Neural cell (in vitro differentiated cells): ENCODE results near the gene EXD2. TPM values are rescaled to one million over a fixed set of nuclear protein-coding genes. Genes with fewer than 3 reads are reported as not detected.

Experiments
- H2AFZ ChIP-seq: fragments of 200-600, 300-800 bp; sonication (generic), shearing (Covaris generic); 2 replicates; pipeline ENCODE4 v1.6.0; 2014; ENCODE audit warnings: low read depth, mild to moderate bottlenecking, antibody characterized with exemption, low read length, moderate library complexity
- H3F3A ChIP-seq: fragments of 200-600 bp; shearing (Covaris generic); 2 replicates; pipeline ENCODE4 v1.6.1; 2016; ENCODE audit warnings: mild to moderate bottlenecking, moderate library complexity, mixed read lengths, antibody characterized with exemption, low read length; ENCODE audit not compliant: insufficient read depth, poor library complexity, severe bottlenecking
- H3K27ac ChIP-seq: fragments of 200-600, 300-800 bp; sonication (generic), shearing (Covaris generic); 2 replicates; pipeline ENCODE4 v1.5.1; 2014; ENCODE audit warnings: mild to moderate bottlenecking, low read length, moderate library complexity
- H3K27me3 ChIP-seq: fragments of 300-800, 200-600 bp; sonication (generic), shearing (Covaris generic); 2 replicates; pipeline ENCODE4 v1.6.0; 2014; ENCODE audit warnings: mild to moderate bottlenecking, low read depth, low read length, moderate library complexity; ENCODE audit not compliant: insufficient read depth
- H3K36me3 ChIP-seq: fragments of 300-800, 200-600 bp; sonication (generic), shearing (Covaris generic); 2 replicates; pipeline ENCODE4 v1.5.1; 2014; ENCODE audit warnings: mild to moderate bottlenecking, antibody characterized with exemption, low read length, moderate library complexity; ENCODE audit not compliant: insufficient read depth
- H3K4me2 ChIP-seq: fragments of 300-800, 200-600 bp; sonication (generic), shearing (Covaris generic); 2 replicates; pipeline ENCODE4 v1.6.0; 2014; ENCODE audit warnings: mild to moderate bottlenecking, low read length
- H3K4me3 ChIP-seq: fragments of 300-800, 200-600 bp; sonication (generic), shearing (Covaris generic); 2 replicates; pipeline ENCODE4 v1.5.1; 2014; ENCODE audit warnings: mild to moderate bottlenecking, low read length, moderate library complexity
- H3K79me2 ChIP-seq: fragments of 200-600 bp; shearing (Covaris generic); replicated peaks from 2 replicates; pipeline ENCODE4 v1.6.0; 2014; ENCODE audit warnings: mild to moderate bottlenecking, low read length, moderate library complexity; ENCODE audit not compliant: insufficient read depth
- H3K9ac ChIP-seq: fragments of 300-800, 200-600 bp; sonication (generic), shearing (Covaris generic); 2 replicates; pipeline ENCODE4 v1.6.1; 2016; ENCODE audit warnings: mild to moderate bottlenecking, low read length, mixed read lengths
- H3K9me2 ChIP-seq: fragments of 200-600 bp; shearing (Covaris generic); 2 replicates; pipeline ENCODE4 v1.6.1; 2016; ENCODE audit warnings: mild to moderate bottlenecking, low read length, mixed read lengths; ENCODE audit not compliant: insufficient read depth
- H3K9me3 ChIP-seq: fragments of 200-600, 300-800 bp; sonication (generic), shearing (Covaris generic); 2 replicates; pipeline ENCODE4 v1.6.1; 2016; ENCODE audit warnings: mild to moderate bottlenecking, mixed run types, low read length, moderate library complexity, mixed read lengths
- H4K20me1 ChIP-seq: fragments of 200-600 bp; shearing (Covaris generic); 2 replicates; pipeline ENCODE4 v1.6.1; 2016; ENCODE audit warnings: mild to moderate bottlenecking, mixed run types; ENCODE audit not compliant: insufficient read depth
- EP300 ChIP-seq: fragments of 450-650 bp; conservative IDR thresholded peaks from 2 replicates; pipeline ENCODE4 v1.6.1; 2014; ENCODE audit warnings: antibody characterized with exemption, mild to moderate bottlenecking, moderate library complexity; ENCODE audit not compliant: poor library complexity, severe bottlenecking
- EZH2 ChIP-seq: fragments of 200-600, 300-800 bp; shearing (Covaris generic), sonication (generic); IDR thresholded peaks from 2 replicates; pipeline ENCODE4 v1.6.1; 2014; ENCODE audit warnings: antibody characterized with exemption, low read length, borderline replicate concordance, mild to moderate bottlenecking; ENCODE audit not compliant: insufficient read depth, poor library complexity, severe bottlenecking
- MXI1 ChIP-seq: fragments of 450-650 bp; conservative IDR thresholded peaks from 2 replicates; pipeline ENCODE4 v1.6.1; 2014; ENCODE audit warnings: antibody characterized with exemption, mild to moderate bottlenecking; ENCODE audit not compliant: poor library complexity, severe bottlenecking
- POLR2AphosphoS5 ChIP-seq: IDR thresholded peaks from 2 replicates; pipeline ENCODE4 v1.6.1; 2012
- RAD21 ChIP-seq: fragments of 450-650 bp; conservative IDR thresholded peaks from 2 replicates; pipeline ENCODE4 v1.6.1; 2014; ENCODE audit warnings: antibody characterized with exemption, mild to moderate bottlenecking, moderate library complexity
- REST ChIP-seq: IDR thresholded peaks from 2 replicates; pipeline ENCODE4 v1.6.1; 2012; ENCODE audit warnings: borderline replicate concordance
- SMC3 ChIP-seq: fragments of 450-650 bp; conservative IDR thresholded peaks from 2 replicates; pipeline ENCODE4 v1.6.1; 2014; ENCODE audit warnings: antibody characterized with exemption, mild to moderate bottlenecking, moderate library complexity; ENCODE audit not compliant: poor library complexity
- TAF1 ChIP-seq: IDR thresholded peaks from 2 replicates; pipeline ENCODE4 v1.6.1; 2012; ENCODE audit warnings: low read depth
- polyA plus RNA-seq: library from polyadenylated mRNA; depleted of rRNA; stranded (reverse); fragments of >200 nt; gene quantifications from 2 replicates; pipeline ENCODE4 v1.2.3, GENCODE V29; 2014

EXD2 gene
- polyA plus RNA-seq, 1 donor from 2014 or later = 43.3 TPM

GRCh38 chr14:69170839-69171238 lies 20.5 kb upstream of the EXD2 start:
- Histone ChIP-seq H3F3A (no peaks in the 10 kb centered on the region), H3K4me3 (peak overlapping the region; percentile 9), H3K36me3 (no peaks in the 10 kb centered on the region)

GRCh38 chr14:69171569-69171968 lies 19.7 kb upstream of the EXD2 start:
- peak overlapping the region; percentile 69 for H3K27ac ChIP-seq
- peak overlapping the region; percentile 9 for H3K4me3 ChIP-seq
- H3K9ac ChIP-seq = peak overlapping the region; percentile 32
- H3K27me3 ChIP-seq = no peaks in the 10 kb centered on the region
- H3K79me2 ChIP-seq = no peaks in the 10 kb centered on the region
- H4K20me1 ChIP-seq = no peaks in the 10 kb centered on the region
- no peak for TF ChIP-seq SMC3
- no peak for TF ChIP-seq TAF1
- TF ChIP-seq REST = no peak
- no peak for TF ChIP-seq EZH2
- peak; percentile 14 for TF ChIP-seq EP300
- TF ChIP-seq MXI1 = no peak
- no peak for TF ChIP-seq RAD21
- H2AFZ ChIP-seq = no peak overlapping the region
- H3K9me3 ChIP-seq = no peaks in the 10 kb centered on the region
- peak overlapping the region; percentile 30 for H3K4me2 ChIP-seq
- no peaks in the 10 kb centered on the region for H3F3A ChIP-seq
- H3K9me2 ChIP-seq = no peaks in the 10 kb centered on the region
- no peaks in the 10 kb centered on the region for H3K36me3 ChIP-seq

More at GRCh38 chr14:69170839-69171238, 20.5 kb upstream of the EXD2 start:
- no peaks in the 10 kb centered on the region for H3K27me3 ChIP-seq
- H2AFZ ChIP-seq = no peak overlapping the region
- H3K4me2 ChIP-seq = peak overlapping the region; percentile 30
- no peaks in the 10 kb centered on the region for H3K9me2 ChIP-seq
- H3K79me2 ChIP-seq = no peaks in the 10 kb centered on the region
- H3K27ac ChIP-seq = peak overlapping the region; percentile 69
- H3K9me3 ChIP-seq = no peaks in the 10 kb centered on the region
- TF ChIP-seq POLR2AphosphoS5 = no peak
- TF ChIP-seq EP300 = peak; percentile 10
- H4K20me1 ChIP-seq = no peaks in the 10 kb centered on the region
- peak overlapping the region; percentile 32 for H3K9ac ChIP-seq

- H3K27me3 ChIP-seq = no peaks in the 10 kb centered on the region
- H3K9me3 ChIP-seq = no peaks in the 10 kb centered on the region
- H3F3A ChIP-seq = no peaks in the 10 kb centered on the region
- H3K9ac ChIP-seq = peak overlapping the region; percentile 9
- H3K27ac ChIP-seq = peak overlapping the region; percentile 70
- no peaks in the 10 kb centered on the region for H4K20me1 ChIP-seq
- H2AFZ ChIP-seq = no peak overlapping the region
- no peak overlapping the region for H3K4me3 ChIP-seq
- peak; percentile 72 for TF ChIP-seq POLR2AphosphoS5
- no peak for TF ChIP-seq MXI1
- peak; percentile 97 for TF ChIP-seq EP300
- H3K36me3 ChIP-seq = no peaks in the 10 kb centered on the region
- H3K79me2 ChIP-seq = no peaks in the 10 kb centered on the region
- no peak overlapping the region for H3K4me2 ChIP-seq
- no peaks in the 10 kb centered on the region for H3K9me2 ChIP-seq
Measured at GRCh38 chr14:69175130-69175529, 16.2 kb upstream of the EXD2 start.
